HepG2 (cell line): ENCODE results near the gene LSM2. TPM values are rescaled to one million over a fixed set of nuclear protein-coding genes. Genes with fewer than 3 reads are reported as not detected.

Experiments
- AGO1 ChIP-seq: fragments of 200-400 bp; formaldehyde crosslinking; IDR thresholded peaks from 2 replicates; pipeline ENCODE4 v1.6.1; 2017; ENCODE audit warnings: mild to moderate bottlenecking, low read depth, low read length, moderate library complexity; ENCODE audit not compliant: poor library complexity, severe bottlenecking
- SALL1 ChIP-seq: sonication (generic); formaldehyde crosslinking; IDR thresholded peaks from 2 replicates; pipeline ENCODE4 v1.8.0; 2022; ENCODE audit warnings: mild to moderate bottlenecking, missing genetic modification reagents
- SAP130 ChIP-seq: IDR thresholded peaks from 2 replicates; pipeline ENCODE4 v1.6.1; 2016; ENCODE audit warnings: low read depth
- SIN3A ChIP-seq: IDR thresholded peaks from 2 replicates; pipeline ENCODE4 v1.6.1; 2011; ENCODE audit warnings: low read depth, mild to moderate bottlenecking, control low read depth, low read length, borderline replicate concordance
- SP1 ChIP-seq, 2 experiments: fragments of 450-650 bp in 1 of 2; sonication (generic) in 1 of 2; formaldehyde crosslinking in 1 of 2; IDR thresholded peaks; 2 replicates each; pipeline versions ENCODE4 v1.4.0 to v1.6.1; 2016 to 2020; ENCODE audit warnings: missing genetic modification reagents in 1 of 2
- ZBTB38 ChIP-seq: sonication (generic); formaldehyde crosslinking; IDR thresholded peaks from 2 replicates; pipeline ENCODE4 v1.5.1; 2020; ENCODE audit warnings: mild to moderate bottlenecking, missing genetic modification reagents
- ZNF17 ChIP-seq: sonication (generic); formaldehyde crosslinking; IDR thresholded peaks from 2 replicates; pipeline ENCODE4 v1.5.0; 2020; ENCODE audit warnings: mild to moderate bottlenecking, missing genetic modification reagents
- ZNF567 ChIP-seq: sonication (generic); formaldehyde crosslinking; IDR thresholded peaks from 2 replicates; pipeline ENCODE4 v1.8.1; 2023; ENCODE audit warnings: mild to moderate bottlenecking, missing genetic modification reagents, borderline replicate concordance
- ZNF614 ChIP-seq: IDR thresholded peaks from 2 replicates; pipeline ENCODE4 v1.6.1; 2018; ENCODE audit warnings: missing biosample characterization, missing genetic modification reagents, inconsistent platforms, borderline replicate concordance
- ZNF737 ChIP-seq: sonication (generic); formaldehyde crosslinking; IDR thresholded peaks from 2 replicates; pipeline ENCODE4 v1.5.0; 2020; ENCODE audit warnings: missing genetic modification reagents, mild to moderate bottlenecking, borderline replicate concordance
- polyA plus RNA-seq, 8 experiments: library from polyadenylated mRNA; depleted of rRNA in 3 of 8; stranded (reverse) in 7 of 8; unstranded in 1 of 8; fragments of >200 nt; fragmentation: Illumina TruSeq in 4 of 8; extraction: Trizol in 4 of 8; gene quantifications; 2 replicates each; pipeline versions ENCODE4 v1.2.1 to v1.2.3, GENCODE V29; 2011 to 2016; ENCODE audit warnings: low read depth in 4 of 8, missing spikeins in 1 of 8, mixed read lengths in 1 of 8; ENCODE audit not compliant: insufficient read depth in 1 of 8
- total RNA-seq, 5 experiments: library from RNA; depleted of rRNA; stranded (reverse); fragments of >200 nt; fragmentation: Illumina TruSeq; extraction: Trizol; gene quantifications; 2 replicates each; pipeline ENCODE4 v1.2.3, GENCODE V29; 2016; ENCODE audit warnings: low read depth in 1 of 5
- TF ChIP-seq, protein P1 (sequence below): IDR thresholded peaks from 2 replicates; pipeline ENCODE4 v1.6.1; 2016; ENCODE audit warnings: mild to moderate bottlenecking
- TF ChIP-seq, protein P2 (sequence below): sonication (generic); formaldehyde crosslinking; IDR thresholded peaks from 2 replicates; pipeline ENCODE4 v1.4.0; 2020; ENCODE audit warnings: missing genetic modification reagents, low read depth, mild to moderate bottlenecking, borderline replicate concordance
- TF ChIP-seq, protein P3 (sequence below): sonication (generic); formaldehyde crosslinking; IDR thresholded peaks from 2 replicates; pipeline ENCODE4 v1.8.0; 2022; ENCODE audit warnings: missing genetic modification reagents, mild to moderate bottlenecking, borderline replicate concordance
- TF ChIP-seq, protein P4 (sequence below), 2 experiments: sonication (generic) in 1 of 2; formaldehyde crosslinking in 1 of 2; IDR thresholded peaks; 2 replicates each; pipeline versions ENCODE4 v1.4.0 to v1.6.1; 2018 to 2020; ENCODE audit warnings: missing genetic modification reagents in 2 of 2, borderline replicate concordance in 1 of 2, low read depth in 1 of 2, mild to moderate bottlenecking in 1 of 2, missing biosample characterization in 1 of 2
- TF ChIP-seq, protein P5 (sequence below): IDR thresholded peaks from 2 replicates; pipeline ENCODE4 v1.6.1; 2016; ENCODE audit warnings: missing compliant biosample characterization, missing genetic modification reagents, borderline replicate concordance
- TF ChIP-seq, protein P6 (sequence below): sonication (generic); formaldehyde crosslinking; IDR thresholded peaks from 2 replicates; pipeline ENCODE4 v1.5.1; 2020; ENCODE audit warnings: mild to moderate bottlenecking, missing genetic modification reagents, borderline replicate concordance

The LSM2 gene
- total and polyA plus RNA-seq, 2 of the 13 experiments (the other 11 are each of a cell fraction or from before 2014, with no cell fraction given) = 69.4 to 90.5 TPM

DNA sequence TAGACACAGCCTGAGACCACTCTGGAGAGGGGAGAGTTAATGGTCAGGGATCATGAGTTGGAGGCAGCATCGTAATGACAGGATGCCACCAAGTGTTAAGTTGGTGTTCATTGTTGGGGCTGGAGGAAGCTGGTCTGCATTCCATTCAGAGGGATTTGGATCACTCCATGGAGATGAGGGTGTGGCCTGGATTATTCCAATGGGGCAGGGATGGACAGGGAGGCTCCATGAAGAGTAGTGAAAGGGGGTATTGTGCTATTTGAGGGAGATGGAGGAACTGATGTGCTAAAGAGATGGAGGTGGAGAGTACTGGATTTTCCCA lies 43.2 kb downstream of the LSM2 start (continued):
- TF ChIP-seq, protein P1, sequence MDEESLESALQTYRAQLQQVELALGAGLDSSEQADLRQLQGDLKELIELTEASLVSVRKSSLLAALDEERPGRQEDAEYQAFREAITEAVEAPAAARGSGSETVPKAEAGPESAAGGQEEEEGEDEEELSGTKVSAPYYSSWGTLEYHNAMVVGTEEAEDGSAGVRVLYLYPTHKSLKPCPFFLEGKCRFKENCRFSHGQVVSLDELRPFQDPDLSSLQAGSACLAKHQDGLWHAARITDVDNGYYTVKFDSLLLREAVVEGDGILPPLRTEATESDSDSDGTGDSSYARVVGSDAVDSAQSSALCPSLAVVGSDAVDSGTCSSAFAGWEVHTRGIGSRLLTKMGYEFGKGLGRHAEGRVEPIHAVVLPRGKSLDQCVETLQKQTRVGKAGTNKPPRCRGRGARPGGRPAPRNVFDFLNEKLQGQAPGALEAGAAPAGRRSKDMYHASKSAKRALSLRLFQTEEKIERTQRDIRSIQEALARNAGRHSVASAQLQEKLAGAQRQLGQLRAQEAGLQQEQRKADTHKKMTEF (CRISPR knock-in tag) = no peak
- TF ChIP-seq SAP130 (CRISPR knock-in tag) (peak; percentile 49; the same call in 1 of the 2 replicates), AGO1 (no peak), SP1 (IDR thresholded peaks at IDR 0.05) (no peak), SP1 (CRISPR knock-in tag; IDR thresholded peaks at IDR 0.05) (0 out of 2 replicates have a peak, but pooled peaks have one; percentile 17), ZNF567 (no peak), SIN3A (no peak), ZNF17 (no peak), ZNF737 (CRISPR knock-in tag) (no peak), ZNF614 (0 out of 2 replicates have a peak, but pooled peaks have one; percentile 12), SALL1 (CRISPR knock-in tag) (no peak), ZBTB38 (CRISPR knock-in tag) (0 out of 2 replicates have a peak, but pooled peaks have one; percentile 25)
- TF ChIP-seq, protein P2, sequence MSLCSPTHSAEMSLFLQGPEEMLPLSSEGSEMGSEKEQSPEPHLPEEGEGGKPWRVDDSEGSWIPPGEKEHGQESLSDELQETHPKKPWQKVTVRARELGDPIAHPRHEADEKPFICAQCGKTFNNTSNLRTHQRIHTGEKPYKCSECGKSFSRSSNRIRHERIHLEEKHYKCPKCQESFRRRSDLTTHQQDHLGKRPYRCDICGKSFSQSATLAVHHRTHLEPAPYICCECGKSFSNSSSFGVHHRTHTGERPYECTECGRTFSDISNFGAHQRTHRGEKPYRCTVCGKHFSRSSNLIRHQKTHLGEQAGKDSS (CRISPR knock-in tag) = peak; percentile 45; the same call in 1 of the 2 replicates
- TF ChIP-seq, protein P3, sequence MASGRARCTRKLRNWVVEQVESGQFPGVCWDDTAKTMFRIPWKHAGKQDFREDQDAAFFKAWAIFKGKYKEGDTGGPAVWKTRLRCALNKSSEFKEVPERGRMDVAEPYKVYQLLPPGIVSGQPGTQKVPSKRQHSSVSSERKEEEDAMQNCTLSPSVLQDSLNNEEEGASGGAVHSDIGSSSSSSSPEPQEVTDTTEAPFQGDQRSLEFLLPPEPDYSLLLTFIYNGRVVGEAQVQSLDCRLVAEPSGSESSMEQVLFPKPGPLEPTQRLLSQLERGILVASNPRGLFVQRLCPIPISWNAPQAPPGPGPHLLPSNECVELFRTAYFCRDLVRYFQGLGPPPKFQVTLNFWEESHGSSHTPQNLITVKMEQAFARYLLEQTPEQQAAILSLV (CRISPR knock-in tag) = peak; percentile 27; the same call in 1 of the 2 replicates
- TF ChIP-seq, protein P4, sequence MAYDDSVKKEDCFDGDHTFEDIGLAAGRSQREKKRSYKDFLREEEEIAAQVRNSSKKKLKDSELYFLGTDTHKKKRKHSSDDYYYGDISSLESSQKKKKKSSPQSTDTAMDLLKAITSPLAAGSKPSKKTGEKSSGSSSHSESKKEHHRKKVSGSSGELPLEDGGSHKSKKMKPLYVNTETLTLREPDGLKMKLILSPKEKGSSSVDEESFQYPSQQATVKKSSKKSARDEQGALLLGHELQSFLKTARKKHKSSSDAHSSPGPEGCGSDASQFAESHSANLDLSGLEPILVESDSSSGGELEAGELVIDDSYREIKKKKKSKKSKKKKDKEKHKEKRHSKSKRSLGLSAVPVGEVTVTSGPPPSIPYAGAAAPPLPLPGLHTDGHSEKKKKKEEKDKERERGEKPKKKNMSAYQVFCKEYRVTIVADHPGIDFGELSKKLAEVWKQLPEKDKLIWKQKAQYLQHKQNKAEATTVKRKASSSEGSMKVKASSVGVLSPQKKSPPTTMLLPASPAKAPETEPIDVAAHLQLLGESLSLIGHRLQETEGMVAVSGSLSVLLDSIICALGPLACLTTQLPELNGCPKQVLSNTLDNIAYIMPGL (CRISPR knock-in tag; IDR thresholded peaks at IDR 0.05; ENCODE audit: borderline replicate concordance in 1 of 2, low read depth in 1 of 2) = 0 out of 4 replicates have a peak, but pooled peaks of 1 of the 2 experiments have one; percentile 39
- TF ChIP-seq, protein P5, sequence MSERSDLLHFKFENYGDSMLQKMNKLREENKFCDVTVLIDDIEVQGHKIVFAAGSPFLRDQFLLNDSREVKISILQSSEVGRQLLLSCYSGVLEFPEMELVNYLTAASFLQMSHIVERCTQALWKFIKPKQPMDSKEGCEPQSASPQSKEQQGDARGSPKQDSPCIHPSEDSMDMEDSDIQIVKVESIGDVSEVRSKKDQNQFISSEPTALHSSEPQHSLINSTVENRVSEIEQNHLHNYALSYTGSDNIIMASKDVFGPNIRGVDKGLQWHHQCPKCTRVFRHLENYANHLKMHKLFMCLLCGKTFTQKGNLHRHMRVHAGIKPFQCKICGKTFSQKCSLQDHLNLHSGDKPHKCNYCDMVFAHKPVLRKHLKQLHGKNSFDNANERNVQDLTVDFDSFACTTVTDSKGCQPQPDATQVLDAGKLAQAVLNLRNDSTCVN (CRISPR knock-in tag) = no peak
- TF ChIP-seq, protein P6, sequence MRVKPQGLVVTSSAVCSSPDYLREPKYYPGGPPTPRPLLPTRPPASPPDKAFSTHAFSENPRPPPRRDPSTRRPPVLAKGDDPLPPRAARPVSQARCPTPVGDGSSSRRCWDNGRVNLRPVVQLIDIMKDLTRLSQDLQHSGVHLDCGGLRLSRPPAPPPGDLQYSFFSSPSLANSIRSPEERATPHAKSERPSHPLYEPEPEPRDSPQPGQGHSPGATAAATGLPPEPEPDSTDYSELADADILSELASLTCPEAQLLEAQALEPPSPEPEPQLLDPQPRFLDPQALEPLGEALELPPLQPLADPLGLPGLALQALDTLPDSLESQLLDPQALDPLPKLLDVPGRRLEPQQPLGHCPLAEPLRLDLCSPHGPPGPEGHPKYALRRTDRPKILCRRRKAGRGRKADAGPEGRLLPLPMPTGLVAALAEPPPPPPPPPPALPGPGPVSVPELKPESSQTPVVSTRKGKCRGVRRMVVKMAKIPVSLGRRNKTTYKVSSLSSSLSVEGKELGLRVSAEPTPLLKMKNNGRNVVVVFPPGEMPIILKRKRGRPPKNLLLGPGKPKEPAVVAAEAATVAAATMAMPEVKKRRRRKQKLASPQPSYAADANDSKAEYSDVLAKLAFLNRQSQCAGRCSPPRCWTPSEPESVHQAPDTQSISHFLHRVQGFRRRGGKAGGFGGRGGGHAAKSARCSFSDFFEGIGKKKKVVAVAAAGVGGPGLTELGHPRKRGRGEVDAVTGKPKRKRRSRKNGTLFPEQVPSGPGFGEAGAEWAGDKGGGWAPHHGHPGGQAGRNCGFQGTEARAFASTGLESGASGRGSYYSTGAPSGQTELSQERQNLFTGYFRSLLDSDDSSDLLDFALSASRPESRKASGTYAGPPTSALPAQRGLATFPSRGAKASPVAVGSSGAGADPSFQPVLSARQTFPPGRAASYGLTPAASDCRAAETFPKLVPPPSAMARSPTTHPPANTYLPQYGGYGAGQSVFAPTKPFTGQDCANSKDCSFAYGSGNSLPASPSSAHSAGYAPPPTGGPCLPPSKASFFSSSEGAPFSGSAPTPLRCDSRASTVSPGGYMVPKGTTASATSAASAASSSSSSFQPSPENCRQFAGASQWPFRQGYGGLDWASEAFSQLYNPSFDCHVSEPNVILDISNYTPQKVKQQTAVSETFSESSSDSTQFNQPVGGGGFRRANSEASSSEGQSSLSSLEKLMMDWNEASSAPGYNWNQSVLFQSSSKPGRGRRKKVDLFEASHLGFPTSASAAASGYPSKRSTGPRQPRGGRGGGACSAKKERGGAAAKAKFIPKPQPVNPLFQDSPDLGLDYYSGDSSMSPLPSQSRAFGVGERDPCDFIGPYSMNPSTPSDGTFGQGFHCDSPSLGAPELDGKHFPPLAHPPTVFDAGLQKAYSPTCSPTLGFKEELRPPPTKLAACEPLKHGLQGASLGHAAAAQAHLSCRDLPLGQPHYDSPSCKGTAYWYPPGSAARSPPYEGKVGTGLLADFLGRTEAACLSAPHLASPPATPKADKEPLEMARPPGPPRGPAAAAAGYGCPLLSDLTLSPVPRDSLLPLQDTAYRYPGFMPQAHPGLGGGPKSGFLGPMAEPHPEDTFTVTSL (CRISPR knock-in tag) = no peak
